IMR-90 (cell line): ENCODE results near the gene FAM53C. TPM values are rescaled to one million over a fixed set of nuclear protein-coding genes. Genes with fewer than 3 reads are reported as not detected.

Source experiments
- ATAC-seq: fragments of 200-7000 bp; cut with Tn5 transposase; 2 replicates; pipeline ENCODE4 v1.9.1; 2020; ENCODE audit warnings: low read depth, mild to moderate bottlenecking, moderate library complexity
- BruUV-seq: library from RNA; stranded (reverse); fragments of 400-500 nt; replicated peaks from 2 replicates; lab custom pipeline; 2021; lab: Mats Ljungman, UMichigan
- CTCF ChIA-PET: fragments of 300-600 bp; formaldehyde crosslinking; extraction: SDS; loops from one replicate; lab custom pipeline; 2021; ENCODE audit warnings: antibody characterized with exemption; lab: Yijun Ruan, JAX
- POLR2A ChIA-PET: fragments of 300-600 bp; sonication (Branson Sonifier 250); formaldehyde crosslinking; loops from one replicate; lab custom pipeline; 2022; ENCODE audit warnings: antibody characterized with exemption; ENCODE audit not compliant: unreplicated experiment; lab: Charles Lee
- DNase-seq: peaks from one replicate; pipeline ENCODE4 v3.0.0; 2013
- H2AFZ ChIP-seq: replicated peaks from 2 replicates; pipeline ENCODE3; 2013; ENCODE audit warnings: low read length, mild to moderate bottlenecking; ENCODE audit not compliant: poor library complexity
- H2AK5ac ChIP-seq: 2 replicates; pipeline ENCODE4 v1.6.1; 2013; ENCODE audit warnings: low read depth, low read length, inconsistent platforms
- H2AK9ac ChIP-seq: replicated peaks from 2 replicates; pipeline ENCODE3; 2013; ENCODE audit warnings: mild to moderate bottlenecking, low read depth, low read length, moderate library complexity; ENCODE audit not compliant: poor library complexity
- H2BK120ac ChIP-seq: 2 replicates; pipeline ENCODE4 v1.6.1; 2013; ENCODE audit warnings: low read depth, low read length, inconsistent platforms
- H2BK15ac ChIP-seq: 3 replicates; pipeline ENCODE4 v1.6.1; 2013; ENCODE audit warnings: low read depth, low read length, inconsistent platforms
- H2BK20ac ChIP-seq: 2 replicates; pipeline ENCODE4 v1.6.1; 2013; ENCODE audit warnings: low read depth, mild to moderate bottlenecking, inconsistent platforms, low read length, moderate library complexity
- H2BK5ac ChIP-seq: 2 replicates; pipeline ENCODE4 v1.6.1; 2013; ENCODE audit warnings: mild to moderate bottlenecking, low read depth, low read length, inconsistent platforms; ENCODE audit not compliant: poor library complexity, severe bottlenecking
- H3K14ac ChIP-seq: replicated peaks from 2 replicates; pipeline ENCODE4 v1.6.1; 2013; ENCODE audit warnings: low read depth, low read length, inconsistent platforms
- H3K18ac ChIP-seq: 2 replicates; pipeline ENCODE4 v1.6.1; 2013; ENCODE audit warnings: low read depth, low read length, control low read depth
- H3K23ac ChIP-seq: 2 replicates; pipeline ENCODE4 v1.6.1; 2013; ENCODE audit warnings: low read depth, low read length, inconsistent platforms
- H3K27ac ChIP-seq: 2 replicates; pipeline ENCODE4 v1.5.1; 2013; ENCODE audit warnings: mild to moderate bottlenecking, control low read depth, low read length; ENCODE audit not compliant: insufficient read depth
- H3K27me3 ChIP-seq: 2 replicates; pipeline ENCODE4 v1.6.1; 2013; ENCODE audit warnings: low read length; ENCODE audit not compliant: control insufficient read depth, insufficient read depth
- H3K36me3 ChIP-seq: 2 replicates; pipeline ENCODE4 v1.6.1; 2013; ENCODE audit warnings: low read length, mixed read lengths; ENCODE audit not compliant: control insufficient read depth, insufficient read depth
- H3K4ac ChIP-seq: 2 replicates; pipeline ENCODE4 v1.6.1; 2013; ENCODE audit warnings: low read depth, low read length, inconsistent platforms
- H3K4me1 ChIP-seq: 2 replicates; pipeline ENCODE4 v1.6.1; 2013; ENCODE audit warnings: low read length, mixed read lengths; ENCODE audit not compliant: control insufficient read depth, insufficient read depth
- H3K4me2 ChIP-seq: 2 replicates; pipeline ENCODE4 v1.6.1; 2013; ENCODE audit warnings: low read depth, mild to moderate bottlenecking, control low read depth, low read length, moderate library complexity
- H3K4me3 ChIP-seq: 2 replicates; pipeline ENCODE4 v1.5.1; 2013; ENCODE audit warnings: low read depth, mild to moderate bottlenecking, control low read depth, low read length, moderate library complexity; ENCODE audit not compliant: insufficient read depth
- H3K56ac ChIP-seq: 2 replicates; pipeline ENCODE4 v1.6.1; 2013; ENCODE audit warnings: low read length, inconsistent platforms; ENCODE audit not compliant: insufficient read depth; ENCODE audit errors: extremely low read depth
- H3K79me1 ChIP-seq, 2 experiments: 2 replicates each; pipeline ENCODE4 v1.6.1; 2013; ENCODE audit warnings: low read length in 2 of 2, inconsistent platforms in 1 of 2, low read depth in 1 of 2
- H3K9ac ChIP-seq: 2 replicates; pipeline ENCODE4 v1.6.1; 2013; ENCODE audit warnings: low read depth, low read length, control low read depth
- H3K9me1 ChIP-seq: 2 replicates; pipeline ENCODE4 v1.6.1; 2013; ENCODE audit warnings: low read length, inconsistent platforms; ENCODE audit not compliant: insufficient read depth
- H3K9me3 ChIP-seq: 2 replicates; pipeline ENCODE4 v1.6.1; 2013; ENCODE audit warnings: low read length; ENCODE audit not compliant: control insufficient read depth, insufficient read depth
- H4K20me1 ChIP-seq: 2 replicates; pipeline ENCODE4 v1.6.1; 2013; ENCODE audit warnings: low read length, inconsistent platforms; ENCODE audit not compliant: insufficient read depth
- H4K5ac ChIP-seq: 2 replicates; pipeline ENCODE4 v1.6.1; 2013; ENCODE audit warnings: mild to moderate bottlenecking, low read depth, low read length, control low read depth
- H4K8ac ChIP-seq, 2 experiments: 2 replicates each; pipeline ENCODE4 v1.6.1; 2013; ENCODE audit warnings: low read depth in 2 of 2, low read length in 2 of 2, control low read depth in 1 of 2, inconsistent platforms in 1 of 2
- H4K91ac ChIP-seq: 2 replicates; pipeline ENCODE4 v1.6.1; 2013; ENCODE audit warnings: low read depth, low read length, inconsistent platforms; ENCODE audit not compliant: insufficient read depth
- BHLHE40 ChIP-seq: fragments of 150-350 bp; IDR thresholded peaks from 2 replicates; pipeline ENCODE4 v1.6.1; 2016; ENCODE audit warnings: mild to moderate bottlenecking, low read depth, low read length
- CEBPB ChIP-seq: IDR thresholded peaks from 2 replicates; pipeline ENCODE4 v1.6.1; 2012; ENCODE audit warnings: low read depth, low read length, improper control_type of control experiment
- FOS ChIP-seq: fragments of 150-350 bp; IDR thresholded peaks from 2 replicates; pipeline ENCODE4 v1.6.1; 2016; ENCODE audit warnings: low read depth, low read length
- MAZ ChIP-seq: IDR thresholded peaks from 2 replicates; pipeline ENCODE4 v1.6.1; 2012; ENCODE audit warnings: low read depth, mild to moderate bottlenecking, low read length, improper control_type of control experiment, moderate library complexity, borderline replicate concordance
- NFE2L2 ChIP-seq: fragments of 150-350 bp; IDR thresholded peaks from 2 replicates; pipeline ENCODE4 v1.6.1; 2016; ENCODE audit warnings: low read depth, mild to moderate bottlenecking, low read length
- RCOR1 ChIP-seq: IDR thresholded peaks from 2 replicates; pipeline ENCODE4 v1.6.1; 2012; ENCODE audit warnings: mild to moderate bottlenecking, low read length, improper control_type of control experiment; ENCODE audit not compliant: insufficient replicate concordance
- RFX5 ChIP-seq: IDR thresholded peaks from 2 replicates; pipeline ENCODE4 v1.8.0; 2012; ENCODE audit warnings: low read depth, mild to moderate bottlenecking, low read length, moderate library complexity
- WGBS, 2 experiments: methylation state at CpG; one replicate each; pipeline versions ENCODE4 v1.1.5 to v1.1.7; 2013; ENCODE audit warnings: missing lambda C conversion rate in 2 of 2; ENCODE audit not compliant: insufficient read length in 1 of 2; ENCODE audit errors: extremely low coverage in 2 of 2; 5-methylcytosine and 5-hydroxymethylcytosine counted together
- dilution Hi-C: fragments of 300-500 bp; cut with HindIII; formaldehyde crosslinking; loops from one replicate; pipeline ENCODE4 v1.14.3; 2018; ENCODE audit warnings: low sequenced_read_pairs; ENCODE audit not compliant: unreplicated experiment
- in situ Hi-C: fragments of 300-500 bp; cut with MboI; formaldehyde crosslinking; loops from 3 replicates; pipeline ENCODE4 v1.14.3; 2019; ENCODE audit warnings: low sequenced_read_pairs, inconsistent platforms, mixed read lengths
- intact Hi-C: fragments of 100-400 bp; cut with micrococcal nuclease; formaldehyde crosslinking; loops from 2 replicates; pipeline ENCODE4 v1.10.0; 2022
- polyA plus RNA-seq, 3 experiments: library from polyadenylated mRNA; depleted of rRNA; stranded (reverse); fragments of >200 nt; gene quantifications; 2 replicates each; pipeline ENCODE4 v1.2.3, GENCODE V29; 2012; ENCODE audit warnings: low replicate concordance in 1 of 3
- total RNA-seq: library from RNA; depleted of rRNA; stranded (reverse); fragments of >200 nt; gene quantifications from 2 replicates; pipeline ENCODE4 v1.2.3, GENCODE V29; 2012
- TF ChIP-seq, protein P1 (sequence below): fragments of 150-350 bp; IDR thresholded peaks from 2 replicates; pipeline ENCODE4 v1.6.1; 2017; ENCODE audit warnings: mild to moderate bottlenecking, antibody characterized with exemption, low read length, low read depth
- TF ChIP-seq, protein P2 (sequence below): conservative IDR thresholded peaks from 2 replicates; pipeline ENCODE4 v1.5.1; 2012; ENCODE audit warnings: mild to moderate bottlenecking, low read depth, low read length, improper control_type of control experiment
- TF ChIP-seq, protein P3 (sequence below): fragments of 150-350 bp; IDR thresholded peaks from 2 replicates; pipeline ENCODE4 v1.6.1; 2016; ENCODE audit warnings: low read depth, mild to moderate bottlenecking, low read length, moderate library complexity, borderline replicate concordance

FAM53C gene
- total and polyA plus RNA-seq, 2 of the 4 experiments (the other 2 are of a cell fraction), result 21.5 to 25.6 TPM

DNA sequence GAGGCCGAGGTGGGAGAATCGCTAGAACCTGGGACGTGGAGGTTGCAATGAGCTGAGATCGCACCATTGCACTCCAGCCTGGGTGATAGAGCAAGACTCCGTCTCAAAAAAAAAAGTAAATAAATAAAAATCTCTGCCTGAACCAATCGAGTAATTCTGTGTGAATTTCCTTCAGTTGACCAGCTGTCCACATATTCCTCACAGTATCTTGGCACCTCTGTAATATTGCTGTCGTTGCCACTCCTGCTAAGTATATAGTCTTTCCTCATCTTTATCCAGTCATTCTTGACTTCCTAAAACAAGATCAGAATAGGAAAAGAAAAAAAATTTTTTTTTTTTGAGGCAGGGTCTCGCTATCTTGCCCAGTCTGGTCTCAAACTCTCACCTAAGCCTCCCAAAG is 44.3 kb downstream of the FAM53C start:
- Histone ChIP-seq H3K27me3 (no peaks in the 10 kb centered on the region), H3K4me3 (no peak overlapping the region), H3K14ac (no peak overlapping the region), H2BK5ac (no peak overlapping the region), H4K8ac (no peak overlapping the region), H3K4ac (no peak overlapping the region), H3K56ac (no peak overlapping the region), H3K9me1 (0 out of 2 replicates have a peak, but pooled peaks cover 4% of the 10 kb centered on the region), H4K5ac (no peak overlapping the region), H3K36me3 (peaks cover 39% of the 10 kb centered on the region), H3K27ac (no peak overlapping the region), H3K79me1 (peaks cover 0 to 4% of the 10 kb centered on the region in 2 experiments; a peak in 1 of 4 replicates), H3K23ac (no peak overlapping the region), H2BK20ac (no peak overlapping the region), H2BK120ac (no peak overlapping the region), H3K9me3 (no peaks in the 10 kb centered on the region), H2AK9ac (peak overlapping the region; percentile 65), H3K18ac (no peak overlapping the region), H3K4me1 (no peaks in the 10 kb centered on the region), H4K91ac (no peak overlapping the region), H2AFZ (no peak overlapping the region), H4K20me1 (no peaks in the 10 kb centered on the region), H3K9ac (no peak overlapping the region), H2AK5ac (no peak overlapping the region), H2BK15ac (no peak overlapping the region), H3K4me2 (no peak overlapping the region)
- WGBS, 2 experiments, result 97% methylated on average over 6 of the region's 8 CpGs; no CpG with 5 or more reads in 1 of the 2 experiments
- ATAC-seq (no peak), DNase-seq (no peak)
- ChIA-PET CTCF (interaction anchor here (0.6 to 1.0 kb wide), 3 partner anchors 16 to 42 kb away, joined by 3 read pairs; partner anchors contain the start of gene KDM3B), POLR2A (no interaction called here)
- BruUV-seq, result no TSS peak
- dilution Hi-C loops, result no loop called here
- intact Hi-C loops, result no loop called here
- in situ Hi-C loops, result no loop called here
- TF ChIP-seq, protein P1, sequence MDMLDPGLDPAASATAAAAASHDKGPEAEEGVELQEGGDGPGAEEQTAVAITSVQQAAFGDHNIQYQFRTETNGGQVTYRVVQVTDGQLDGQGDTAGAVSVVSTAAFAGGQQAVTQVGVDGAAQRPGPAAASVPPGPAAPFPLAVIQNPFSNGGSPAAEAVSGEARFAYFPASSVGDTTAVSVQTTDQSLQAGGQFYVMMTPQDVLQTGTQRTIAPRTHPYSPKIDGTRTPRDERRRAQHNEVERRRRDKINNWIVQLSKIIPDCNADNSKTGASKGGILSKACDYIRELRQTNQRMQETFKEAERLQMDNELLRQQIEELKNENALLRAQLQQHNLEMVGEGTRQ, result no peak
- TF ChIP-seq FOS (no peak), RCOR1 (no peak), CEBPB (no peak), BHLHE40 (no peak), NFE2L2 (no peak), RFX5 (no peak), MAZ (no peak)
- TF ChIP-seq, protein P2, sequence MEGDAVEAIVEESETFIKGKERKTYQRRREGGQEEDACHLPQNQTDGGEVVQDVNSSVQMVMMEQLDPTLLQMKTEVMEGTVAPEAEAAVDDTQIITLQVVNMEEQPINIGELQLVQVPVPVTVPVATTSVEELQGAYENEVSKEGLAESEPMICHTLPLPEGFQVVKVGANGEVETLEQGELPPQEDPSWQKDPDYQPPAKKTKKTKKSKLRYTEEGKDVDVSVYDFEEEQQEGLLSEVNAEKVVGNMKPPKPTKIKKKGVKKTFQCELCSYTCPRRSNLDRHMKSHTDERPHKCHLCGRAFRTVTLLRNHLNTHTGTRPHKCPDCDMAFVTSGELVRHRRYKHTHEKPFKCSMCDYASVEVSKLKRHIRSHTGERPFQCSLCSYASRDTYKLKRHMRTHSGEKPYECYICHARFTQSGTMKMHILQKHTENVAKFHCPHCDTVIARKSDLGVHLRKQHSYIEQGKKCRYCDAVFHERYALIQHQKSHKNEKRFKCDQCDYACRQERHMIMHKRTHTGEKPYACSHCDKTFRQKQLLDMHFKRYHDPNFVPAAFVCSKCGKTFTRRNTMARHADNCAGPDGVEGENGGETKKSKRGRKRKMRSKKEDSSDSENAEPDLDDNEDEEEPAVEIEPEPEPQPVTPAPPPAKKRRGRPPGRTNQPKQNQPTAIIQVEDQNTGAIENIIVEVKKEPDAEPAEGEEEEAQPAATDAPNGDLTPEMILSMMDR, result no peak
- TF ChIP-seq, protein P3, sequence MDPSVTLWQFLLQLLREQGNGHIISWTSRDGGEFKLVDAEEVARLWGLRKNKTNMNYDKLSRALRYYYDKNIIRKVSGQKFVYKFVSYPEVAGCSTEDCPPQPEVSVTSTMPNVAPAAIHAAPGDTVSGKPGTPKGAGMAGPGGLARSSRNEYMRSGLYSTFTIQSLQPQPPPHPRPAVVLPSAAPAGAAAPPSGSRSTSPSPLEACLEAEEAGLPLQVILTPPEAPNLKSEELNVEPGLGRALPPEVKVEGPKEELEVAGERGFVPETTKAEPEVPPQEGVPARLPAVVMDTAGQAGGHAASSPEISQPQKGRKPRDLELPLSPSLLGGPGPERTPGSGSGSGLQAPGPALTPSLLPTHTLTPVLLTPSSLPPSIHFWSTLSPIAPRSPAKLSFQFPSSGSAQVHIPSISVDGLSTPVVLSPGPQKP, result no peak
